OCI-LY1 (cell line): ENCODE data around the gene PPBP.

Source experiments
- H2AFZ ChIP-seq: fragments of 200-600 bp; sonication (generic), shearing (Covaris generic); 2 replicates; pipeline ENCODE4 v1.6.0; 2014; ENCODE audit warnings: antibody characterized with exemption, mild to moderate bottlenecking, low read length
- H3F3A ChIP-seq: fragments of 200-600 bp; sonication (generic), shearing (Covaris generic); 2 replicates; pipeline ENCODE4 v1.6.0; 2014; ENCODE audit warnings: mild to moderate bottlenecking, antibody characterized with exemption, low read length, moderate library complexity; ENCODE audit not compliant: insufficient read depth
- H3K27ac ChIP-seq: fragments of 200-600 bp; sonication (generic); 2 replicates; pipeline ENCODE4 v1.5.1; 2014; ENCODE audit warnings: low read length, mixed run types, mild to moderate bottlenecking, low read depth; ENCODE audit not compliant: poor library complexity, severe bottlenecking
- H3K27me3 ChIP-seq: fragments of 200-600 bp; sonication (generic); 2 replicates; pipeline ENCODE4 v1.6.0; 2014; ENCODE audit warnings: antibody characterized with exemption, mild to moderate bottlenecking, low read length, moderate library complexity; ENCODE audit not compliant: insufficient read depth
- H3K36me3 ChIP-seq: fragments of 200-600 bp; sonication (generic); 2 replicates; pipeline ENCODE4 v1.6.1; 2014; ENCODE audit warnings: mild to moderate bottlenecking, antibody characterized with exemption, low read length, moderate library complexity, mixed read lengths; ENCODE audit not compliant: insufficient read depth
- H3K4me1 ChIP-seq: fragments of 200-600 bp; sonication (generic); 2 replicates; pipeline ENCODE4 v1.5.1; 2014; ENCODE audit warnings: mild to moderate bottlenecking, low read length, moderate library complexity; ENCODE audit not compliant: insufficient read depth, severe bottlenecking
- H3K4me2 ChIP-seq: fragments of 200-600 bp; sonication (generic), shearing (Covaris generic); 2 replicates; pipeline ENCODE4 v1.6.1; 2014; ENCODE audit warnings: low read length
- H3K4me3 ChIP-seq: fragments of 200-600 bp; sonication (generic); 2 replicates; pipeline ENCODE4 v1.5.1; 2014; ENCODE audit warnings: low read length, low read depth, mild to moderate bottlenecking, mixed read lengths; ENCODE audit not compliant: poor library complexity, severe bottlenecking
- H3K79me2 ChIP-seq: fragments of 200-600 bp; shearing (Covaris generic); 2 replicates; pipeline ENCODE4 v1.6.1; 2016; ENCODE audit warnings: mixed run types, low read length, mixed read lengths; ENCODE audit not compliant: insufficient read depth
- H3K9ac ChIP-seq: fragments of 200-600 bp; sonication (generic), shearing (Covaris generic); 2 replicates; pipeline ENCODE4 v1.6.1; 2014; ENCODE audit warnings: mild to moderate bottlenecking, low read length, mixed read lengths
- H3K9me2 ChIP-seq: fragments of 200-600 bp; sonication (generic), shearing (Covaris generic); 2 replicates; pipeline ENCODE4 v1.6.1; 2014; ENCODE audit warnings: low read depth, mild to moderate bottlenecking, low read length, mixed read lengths
- H3K9me3 ChIP-seq: fragments of 200-600 bp; shearing (Covaris generic); 2 replicates; pipeline ENCODE4 v1.6.1; 2014; ENCODE audit warnings: low read length, mixed read lengths
- H4K20me1 ChIP-seq: fragments of 200-600 bp; sonication (generic), shearing (Covaris generic); 2 replicates; pipeline ENCODE4 v1.6.0; 2016; ENCODE audit warnings: mild to moderate bottlenecking, low read length; ENCODE audit not compliant: insufficient read depth
- CTCF ChIP-seq: fragments of 200-600 bp; sonication (generic), shearing (Covaris generic); IDR thresholded peaks from 2 replicates; pipeline ENCODE4 v1.5.1; 2017; ENCODE audit warnings: mild to moderate bottlenecking, antibody characterized with exemption, low read length, moderate library complexity, mixed read lengths
- EZH2 ChIP-seq: fragments of 200-600 bp; sonication (generic), shearing (Covaris generic); IDR thresholded peaks from 2 replicates; pipeline ENCODE4 v1.8.0; 2017; ENCODE audit warnings: borderline replicate concordance, mixed run types, mild to moderate bottlenecking, antibody characterized with exemption, low read length, moderate library complexity, mixed read lengths

PPBP gene

GRCh38 chr4:74014332-74014731 is 26.3 kb upstream of the PPBP start:
- H3K36me3 ChIP-seq = no peaks in the 10 kb centered on the region
- no peak overlapping the region for H3K4me3 ChIP-seq
- no peaks in the 10 kb centered on the region for H3K79me2 ChIP-seq
- H4K20me1 ChIP-seq = no peaks in the 10 kb centered on the region
- H3K9ac ChIP-seq = no peak overlapping the region
- no peak overlapping the region for H3K27ac ChIP-seq
- no peaks in the 10 kb centered on the region for H3K4me1 ChIP-seq
- no peaks in the 10 kb centered on the region for H3K27me3 ChIP-seq
- H3K9me3 ChIP-seq = no peaks in the 10 kb centered on the region
- no peaks in the 10 kb centered on the region for H3F3A ChIP-seq
- H2AFZ ChIP-seq = no peak overlapping the region
- TF ChIP-seq EZH2 = no peak
- no peaks in the 10 kb centered on the region for H3K9me2 ChIP-seq
- no peak overlapping the region for H3K4me2 ChIP-seq

- no peak for TF ChIP-seq EZH2
- TF ChIP-seq CTCF = no peak
- Histone ChIP-seq H3K4me1 (no peaks in the 10 kb centered on the region), H3K9me2 (no peaks in the 10 kb centered on the region), H3K9ac (no peak overlapping the region), H3K27me3 (no peaks in the 10 kb centered on the region), H3K4me3 (no peak overlapping the region), H2AFZ (no peak overlapping the region), H3K9me3 (no peaks in the 10 kb centered on the region), H3F3A (no peaks in the 10 kb centered on the region), H3K4me2 (no peak overlapping the region), H3K36me3 (no peaks in the 10 kb centered on the region), H3K79me2 (no peaks in the 10 kb centered on the region), H3K27ac (no peak overlapping the region), H4K20me1 (no peaks in the 10 kb centered on the region)
These were observed 25.3 kb upstream of the PPBP start for GRCh38 chr4:74013264-74013663.

- Histone ChIP-seq H3F3A (no peaks in the 10 kb centered on the region), H3K9ac (no peak overlapping the region), H2AFZ (no peak overlapping the region), H3K4me2 (no peak overlapping the region), H3K9me2 (no peaks in the 10 kb centered on the region), H3K27me3 (no peaks in the 10 kb centered on the region), H3K79me2 (no peaks in the 10 kb centered on the region), H3K9me3 (no peaks in the 10 kb centered on the region), H3K27ac (no peak overlapping the region), H3K36me3 (no peaks in the 10 kb centered on the region), H3K4me1 (no peaks in the 10 kb centered on the region), H4K20me1 (no peaks in the 10 kb centered on the region), H3K4me3 (no peak overlapping the region)
- TF ChIP-seq CTCF (no peak), EZH2 (no peak)
These were observed 24.1 kb upstream of the PPBP start for GRCh38 chr4:74012130-74012529.

GRCh38 chr4:74009307-74009706 is 21.3 kb upstream of the PPBP start:
- no peak for TF ChIP-seq EZH2
- no peak for TF ChIP-seq CTCF
- H3K27ac ChIP-seq = no peak overlapping the region
- H3K9me3 ChIP-seq = no peaks in the 10 kb centered on the region
- H3K4me1 ChIP-seq = no peaks in the 10 kb centered on the region
- no peaks in the 10 kb centered on the region for H3K9me2 ChIP-seq
- no peak overlapping the region for H3K9ac ChIP-seq
- no peaks in the 10 kb centered on the region for H3K36me3 ChIP-seq
- no peaks in the 10 kb centered on the region for H3F3A ChIP-seq
- no peaks in the 10 kb centered on the region for H3K79me2 ChIP-seq
- no peaks in the 10 kb centered on the region for H3K27me3 ChIP-seq
- H3K4me2 ChIP-seq = no peak overlapping the region
- no peaks in the 10 kb centered on the region for H4K20me1 ChIP-seq
- no peak overlapping the region for H3K4me3 ChIP-seq
- H2AFZ ChIP-seq = no peak overlapping the region
